NOMO-1 treated with dmso at 0.1 percent for 144 hours (cell line): ENCODE results near the gene NEMP1.
"Not testable (repeated sequence)": the region's sequence is repeated elsewhere in the genome, so short reads cannot be mapped to it uniquely, and the experiment has no call there.

Experiments
- DNase-seq: peaks from one replicate; lab custom pipeline; 2025; ENCODE audit not compliant: unreplicated experiment; lab: John Stamatoyannopoulos, UW

Gene NEMP1

DNA sequence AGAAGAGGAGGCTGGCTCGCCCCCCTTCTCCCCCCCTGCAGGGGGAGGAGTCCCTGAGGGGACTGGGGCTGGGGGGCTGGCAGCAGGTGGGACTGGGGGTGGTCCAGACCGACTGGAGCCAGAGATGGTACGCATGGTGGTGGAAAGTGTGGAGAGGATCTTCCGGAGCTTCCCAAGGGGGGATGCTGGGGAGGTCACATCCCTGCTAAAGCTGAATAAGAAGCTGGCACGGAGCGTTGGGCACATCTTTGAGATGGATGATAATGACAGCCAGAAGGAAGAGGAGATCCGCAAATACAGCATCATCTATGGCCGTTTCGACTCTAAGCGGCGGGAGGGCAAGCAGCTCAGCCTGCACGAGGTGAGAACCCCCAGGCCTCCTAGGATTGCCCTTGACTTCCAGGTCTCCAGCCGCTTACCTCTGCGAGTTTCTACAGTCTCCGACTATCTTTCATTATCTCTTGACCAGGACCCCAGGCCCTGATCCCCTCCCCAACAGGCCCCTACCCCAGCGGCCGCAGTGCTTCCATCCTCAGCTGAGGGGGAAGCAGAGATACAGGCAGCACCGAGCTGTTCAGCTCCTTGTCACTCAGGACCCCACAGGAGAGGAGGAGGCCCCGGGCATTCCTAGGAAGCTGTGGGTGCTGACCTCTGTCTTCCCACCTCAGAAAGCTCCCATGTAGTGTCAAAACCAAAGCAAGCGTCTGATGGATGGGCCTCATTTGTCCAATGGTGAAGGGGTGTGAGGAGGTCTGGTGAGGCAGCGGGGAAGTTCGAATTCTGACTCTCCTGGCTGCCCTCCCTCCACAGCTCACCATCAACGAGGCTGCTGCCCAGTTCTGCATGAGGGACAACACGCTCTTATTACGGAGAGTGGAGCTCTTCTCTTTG lies 13.3 kb upstream of the NEMP1 start:
- no peak for DNase-seq

DNA sequence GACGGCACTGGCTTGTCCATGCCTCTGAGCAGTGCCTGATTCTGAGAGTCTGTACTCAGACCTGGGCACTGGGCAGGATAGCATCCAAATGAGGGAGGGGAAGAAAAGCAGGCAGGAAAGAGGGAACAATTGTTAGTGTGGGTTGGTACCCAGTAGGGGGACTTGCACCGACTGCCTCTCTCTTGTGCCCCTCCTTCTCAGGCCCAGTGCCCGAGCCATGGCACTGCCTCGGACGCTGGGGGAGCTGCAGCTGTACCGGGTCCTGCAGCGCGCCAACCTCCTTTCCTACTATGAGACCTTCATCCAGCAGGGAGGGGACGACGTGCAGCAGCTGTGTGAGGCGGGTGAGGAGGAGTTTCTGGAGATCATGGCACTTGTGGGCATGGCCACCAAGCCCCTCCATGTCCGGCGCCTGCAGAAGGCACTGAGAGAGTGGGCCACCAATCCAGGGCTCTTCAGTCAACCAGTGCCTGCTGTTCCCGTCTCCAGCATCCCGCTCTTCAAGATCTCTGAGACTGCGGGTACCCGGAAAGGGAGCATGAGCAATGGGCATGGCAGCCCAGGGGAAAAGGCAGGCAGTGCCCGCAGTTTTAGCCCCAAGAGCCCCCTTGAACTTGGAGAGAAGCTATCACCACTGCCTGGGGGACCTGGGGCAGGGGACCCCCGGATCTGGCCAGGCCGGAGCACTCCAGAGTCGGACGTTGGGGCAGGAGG lies 12.5 kb upstream of the NEMP1 start:
- DNase-seq: no peak

DNA sequence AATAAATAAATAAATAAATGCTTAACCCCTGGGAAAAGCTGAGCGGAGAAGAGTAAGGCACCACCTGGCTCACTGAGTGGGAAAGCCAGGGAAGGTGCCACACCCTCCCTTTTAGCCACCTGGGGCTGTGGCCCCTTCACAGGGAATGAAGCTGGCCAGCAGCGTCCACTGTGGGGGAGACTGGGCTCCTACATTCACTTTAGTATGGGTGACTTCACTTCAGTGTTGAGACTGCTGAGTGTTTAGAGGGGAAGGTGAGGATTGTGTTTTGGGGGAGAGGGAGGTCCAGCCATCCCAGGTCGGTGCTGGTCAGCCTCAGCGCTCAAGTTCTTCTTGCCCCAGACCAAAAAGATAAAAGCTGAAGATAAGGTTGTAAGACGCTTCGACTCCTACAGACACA lies 11.9 kb upstream of the NEMP1 start:
- DNase-seq: no peak

DNA sequence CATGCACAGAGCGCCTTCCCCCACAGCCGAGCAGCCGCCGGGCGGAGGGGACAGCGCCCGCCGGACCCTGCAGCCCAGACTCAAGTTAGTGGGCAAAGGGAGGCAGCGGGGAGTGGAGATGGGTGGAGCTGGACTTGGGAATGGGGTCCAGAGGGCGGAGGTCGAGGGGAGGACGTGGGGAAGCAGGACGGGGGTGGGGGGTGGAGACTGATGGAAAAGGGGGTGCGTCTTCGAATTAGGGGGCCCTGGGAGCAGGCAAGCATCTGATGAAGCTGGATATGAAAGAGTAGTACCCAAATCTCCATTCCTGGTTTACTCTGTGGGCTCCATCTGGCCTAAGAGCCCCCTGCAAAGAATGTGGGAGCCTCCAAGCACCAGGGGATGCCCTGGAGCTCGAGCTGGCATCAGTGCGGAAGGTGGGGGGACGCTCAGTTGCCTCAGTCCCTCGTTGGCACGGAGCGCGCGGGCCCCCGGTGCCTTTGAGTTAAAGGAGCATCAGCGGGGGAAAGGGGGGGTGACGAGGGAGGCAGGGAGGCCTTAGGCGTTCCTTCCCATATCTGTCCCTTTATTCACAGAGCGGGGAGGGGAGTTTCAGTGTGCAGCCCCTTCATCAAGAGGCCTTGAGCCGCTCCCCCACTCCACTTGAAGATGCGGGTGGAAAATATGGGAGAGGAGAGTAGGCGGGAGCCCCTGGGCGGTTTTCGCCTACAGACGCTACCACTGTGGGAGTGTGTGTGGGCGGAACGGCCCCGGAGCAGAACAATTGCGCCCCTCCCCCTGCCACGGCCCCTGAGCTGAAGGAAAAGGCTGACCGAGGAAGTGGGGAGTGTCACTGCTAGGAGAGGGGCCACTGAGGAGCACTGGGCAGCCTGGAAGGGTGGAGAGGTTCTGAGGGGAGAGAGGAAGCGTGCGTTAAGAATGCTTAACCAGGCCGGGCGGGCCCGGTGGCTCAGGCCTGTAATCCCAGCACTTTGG lies 11.0 kb upstream of the NEMP1 start:
- DNase-seq: peak; percentile 39

DNA sequence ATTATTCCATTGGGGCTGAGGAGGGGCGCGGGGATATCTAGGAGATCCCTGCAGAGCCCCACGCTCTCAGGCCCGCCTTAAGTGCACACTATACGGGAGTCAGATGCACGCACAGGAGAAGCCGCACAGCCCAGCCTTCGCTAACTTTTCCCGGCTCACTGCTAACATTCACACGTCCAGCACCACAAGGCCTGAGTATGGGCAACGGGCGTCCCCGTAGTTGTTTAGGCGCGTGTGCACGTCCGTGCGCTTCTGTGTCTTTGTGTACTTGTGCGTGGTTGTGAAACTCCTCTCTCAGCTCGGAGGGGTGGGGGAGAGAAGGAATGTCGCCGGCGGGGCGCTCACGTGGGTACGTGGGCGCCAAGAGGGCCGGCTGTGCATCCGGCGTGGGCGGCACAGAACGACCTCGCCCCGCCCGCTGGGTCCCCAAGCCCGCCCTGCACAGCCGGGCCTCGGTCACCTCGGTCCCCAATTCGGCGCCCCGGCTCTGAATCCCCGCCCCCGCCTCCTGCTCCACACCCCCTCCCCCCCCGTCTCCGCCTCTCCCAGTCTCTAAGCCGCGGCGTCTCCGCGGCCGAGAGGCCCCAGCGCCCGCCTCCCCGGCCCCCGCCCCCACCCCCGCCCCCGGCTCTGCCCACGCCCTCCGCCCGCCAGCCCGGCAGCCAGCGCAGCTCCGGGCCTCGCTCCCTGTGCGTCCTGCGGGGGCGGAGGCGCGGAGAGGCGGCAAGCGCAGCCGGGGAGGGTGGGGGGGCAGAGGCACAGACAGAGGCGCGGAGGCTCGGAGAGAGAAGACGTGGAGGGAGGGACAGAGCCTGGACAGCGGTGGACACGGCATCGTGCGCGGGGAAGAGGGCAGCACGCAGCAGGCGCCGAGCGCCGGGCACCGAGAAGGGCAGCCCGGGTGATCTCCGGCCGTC lies 10.0 kb upstream of the NEMP1 start, which contains the start of gene NAB2:
Gene NAB2 (plus strand): TSS at position 761 of the 917 bp plus-strand sequence. CDS start 158 bp downstream, outside the sequence.
- peak; percentile 93 for DNase-seq

DNA sequence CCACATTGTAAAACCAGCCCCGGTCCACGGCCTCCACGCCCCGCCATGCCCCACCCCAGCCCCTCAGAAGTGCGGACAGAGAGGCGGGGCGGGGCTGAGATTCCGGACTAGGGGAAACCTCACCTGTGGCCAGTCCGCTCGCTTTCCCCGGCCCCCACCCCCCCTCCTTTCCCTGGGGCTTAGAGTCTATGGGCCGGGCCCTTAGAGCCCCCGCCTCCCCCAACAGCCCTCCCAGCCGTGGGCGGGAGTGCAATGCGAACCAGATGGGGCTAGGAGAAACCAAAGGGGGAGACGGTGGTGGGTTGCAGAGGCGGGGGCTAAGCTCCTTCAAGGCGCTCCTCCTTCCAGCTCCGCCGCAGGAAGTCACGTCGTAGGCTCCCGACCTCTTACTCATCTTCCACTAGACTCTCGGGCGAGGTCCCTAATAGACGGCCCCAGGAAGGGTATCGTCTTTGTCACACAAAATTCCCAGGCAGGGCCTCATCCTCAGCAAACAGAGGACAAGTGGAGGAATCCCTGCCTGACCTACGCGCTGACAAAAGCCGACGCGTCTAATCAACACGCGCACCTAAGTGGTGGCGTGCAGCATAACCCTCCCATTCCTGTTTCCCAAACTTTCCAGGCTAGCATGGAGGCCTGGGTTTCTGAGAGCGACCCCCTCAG lies 9.2 kb upstream of the NEMP1 start:
- peak; percentile 52 for DNase-seq

DNA sequence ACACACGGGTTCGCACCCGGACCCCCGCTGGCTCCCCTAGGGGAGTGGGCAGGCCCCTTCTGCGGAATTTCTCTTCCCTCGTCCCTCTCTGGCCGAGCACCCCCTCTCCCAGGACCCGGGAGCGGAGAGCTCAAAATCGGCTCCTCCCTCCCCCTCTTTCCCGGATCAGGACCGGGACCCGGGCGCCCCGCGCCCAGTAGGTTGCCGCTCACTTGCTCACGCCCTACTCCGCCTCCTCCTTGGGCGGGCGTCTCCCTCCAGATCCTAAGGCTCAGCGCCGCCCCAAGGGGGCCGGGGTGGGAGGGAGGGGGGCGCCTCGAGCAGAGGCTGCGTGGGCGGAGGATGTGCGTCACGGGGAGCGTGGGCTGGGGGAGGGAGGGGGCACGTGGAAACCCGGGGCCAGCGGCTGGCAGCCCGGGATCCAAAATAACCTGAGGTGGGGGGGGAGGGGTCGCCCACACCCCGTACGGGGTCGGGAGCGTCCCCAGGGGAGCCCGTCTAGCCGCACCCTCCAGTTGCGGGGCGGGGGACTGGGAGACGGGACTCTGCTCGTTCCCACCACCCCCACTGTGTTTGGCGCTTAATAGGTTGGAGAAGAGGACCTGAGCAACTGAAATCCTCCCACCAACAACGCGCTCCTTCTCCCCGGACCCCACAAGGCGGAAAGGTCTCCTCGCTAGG lies 8.6 kb upstream of the NEMP1 start:
- peak; percentile 41 for DNase-seq

DNA sequence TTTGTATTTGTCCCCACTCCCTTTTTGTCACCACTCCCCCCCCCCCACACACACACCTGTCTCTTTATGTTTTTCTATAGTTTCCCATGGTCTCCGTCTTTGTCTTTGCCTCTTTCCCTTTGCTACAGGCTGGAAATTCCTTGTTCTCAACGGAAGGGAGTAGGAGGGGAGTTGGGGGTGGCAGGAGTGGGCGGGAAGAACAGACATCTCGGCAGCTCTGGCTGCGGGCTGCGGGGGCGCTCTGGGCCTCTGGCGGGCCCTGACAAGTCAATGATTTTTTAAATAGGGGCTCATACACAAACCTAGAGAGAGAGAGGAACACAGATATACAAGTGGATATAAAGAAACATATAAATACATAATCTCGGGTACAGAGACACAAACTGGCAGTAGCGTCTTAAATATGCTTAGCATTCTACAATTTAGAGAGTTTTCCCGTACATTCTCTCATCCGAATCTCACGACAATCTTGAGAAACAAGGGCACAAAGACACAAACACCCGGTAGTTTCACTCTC lies 8.0 kb upstream of the NEMP1 start:
- no peak for DNase-seq

DNA sequence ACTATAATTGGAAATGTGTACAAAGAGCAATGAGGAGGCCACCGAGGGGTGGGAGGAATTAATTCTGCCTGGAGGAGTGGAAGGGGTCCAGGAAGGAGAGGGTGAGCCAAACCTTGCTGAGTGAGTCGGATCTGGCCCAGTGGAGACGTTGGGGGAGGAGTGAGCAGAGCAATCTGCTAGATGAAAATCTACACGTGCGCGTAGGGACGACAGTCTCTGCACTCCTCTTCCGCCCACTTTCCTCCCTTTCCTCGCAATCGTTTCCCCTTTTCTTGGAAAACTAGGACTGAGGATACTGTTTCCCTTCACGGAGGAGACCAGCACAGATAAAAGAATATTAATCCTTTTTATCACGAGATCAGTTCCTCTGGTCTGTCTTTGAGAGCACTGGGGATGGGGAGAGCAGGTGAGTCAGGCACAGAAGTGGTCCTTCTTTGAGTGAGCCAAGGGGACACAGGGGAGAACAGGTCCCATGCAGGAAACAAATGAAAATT lies 7.5 kb upstream of the NEMP1 start:
- DNase-seq: no peak

DNA sequence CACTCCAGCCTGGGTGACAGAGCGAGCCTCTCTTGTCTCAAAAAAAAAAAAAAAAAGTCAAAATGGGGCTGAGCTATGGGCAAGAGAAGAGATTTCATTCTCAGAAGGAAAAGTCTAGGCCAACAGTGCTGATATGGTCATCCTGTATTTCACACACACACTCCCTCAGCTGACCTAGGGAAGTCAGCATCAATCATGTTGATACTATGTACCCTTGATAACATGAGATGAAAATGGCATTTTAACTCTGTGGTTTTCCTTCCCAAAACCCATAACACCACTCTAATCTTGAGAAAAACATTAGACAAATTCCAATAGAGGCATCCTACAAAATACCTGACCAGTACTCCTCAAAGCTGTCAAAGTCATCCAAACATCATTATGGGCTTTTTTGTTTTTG lies 2.3 kb upstream of the NEMP1 start:
- DNase-seq: no peak

DNA sequence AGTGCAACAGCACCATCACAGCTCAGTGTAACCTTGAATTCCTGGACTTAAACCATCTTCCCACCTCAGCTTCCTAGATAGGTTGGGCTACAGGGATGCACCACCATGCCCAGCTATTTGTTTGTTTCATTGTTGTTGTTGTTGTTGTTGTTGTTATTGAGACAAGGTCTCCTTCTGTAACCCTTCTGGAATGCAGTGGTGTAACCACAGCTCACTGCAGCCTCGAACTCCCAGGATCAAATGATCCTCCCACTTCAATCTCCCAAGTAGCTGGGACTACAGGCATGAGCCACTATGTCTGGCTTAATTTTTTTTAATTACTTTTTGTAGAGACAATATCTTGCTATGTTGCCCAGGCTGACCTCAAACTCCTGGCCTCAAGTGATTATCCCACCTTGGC lies 1.2 kb upstream of the NEMP1 start:
- no peak for DNase-seq

DNA sequence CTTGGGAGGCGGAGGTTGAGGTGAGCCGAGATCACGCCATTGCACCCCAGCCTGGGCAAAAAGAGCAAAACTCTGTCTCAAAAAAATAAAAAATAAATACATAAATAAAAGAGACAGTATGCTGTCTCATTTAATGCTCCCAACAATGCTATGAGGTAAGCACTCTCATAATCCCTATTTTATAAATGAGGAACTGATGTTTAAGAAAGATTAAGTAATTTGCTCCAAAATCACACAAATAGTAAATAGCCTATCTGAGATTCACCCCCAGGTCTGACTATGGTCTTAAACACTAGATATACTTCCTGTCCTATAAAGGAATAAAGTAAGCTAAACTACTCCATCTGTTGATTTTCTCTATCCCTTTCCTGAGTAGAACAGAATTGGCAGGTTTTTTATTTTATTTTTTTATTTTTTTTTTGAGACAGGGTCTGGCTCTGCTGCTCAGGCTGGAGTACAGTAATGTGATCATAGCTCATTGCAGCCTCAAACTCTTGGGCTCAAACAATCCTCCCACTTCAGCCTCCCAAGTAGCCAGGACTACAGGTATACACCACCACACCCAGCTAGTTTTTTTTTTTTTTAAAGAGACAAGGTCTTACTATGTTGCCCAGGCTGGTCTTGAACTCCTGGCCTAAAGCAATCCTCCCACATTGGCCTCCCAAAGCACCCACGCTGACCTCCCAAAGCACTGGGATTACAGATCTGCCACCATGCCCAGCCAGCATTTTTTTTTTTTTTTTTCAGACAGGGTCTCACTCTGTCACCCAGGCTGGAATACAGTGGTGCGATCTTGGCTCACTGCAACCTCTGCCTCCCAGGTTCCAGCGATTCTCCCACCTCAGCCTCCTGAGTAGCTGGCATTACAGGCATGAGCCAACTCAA lies 4.8 kb downstream of the NEMP1 start:
- DNase-seq: not testable (repeated sequence)

DNA sequence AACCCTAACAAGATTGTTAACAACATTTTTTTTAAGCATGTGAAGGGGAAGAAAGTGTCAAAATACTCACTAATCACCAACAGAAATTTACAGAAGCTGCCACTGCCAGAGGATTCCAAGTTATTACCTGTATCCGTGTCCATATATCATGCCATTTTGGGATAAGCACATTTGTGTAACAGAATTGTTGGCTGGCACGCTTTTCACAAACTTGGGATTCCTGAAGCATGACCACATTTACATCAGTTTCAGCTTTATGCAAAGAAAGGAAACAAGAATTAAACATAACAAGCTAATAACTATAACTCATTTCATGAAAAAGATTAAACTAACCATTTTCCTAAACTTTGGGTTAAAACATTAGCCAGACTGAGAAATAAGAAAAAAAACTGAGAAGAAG lies 5.9 kb downstream of the NEMP1 start:
- no peak for DNase-seq

DNA sequence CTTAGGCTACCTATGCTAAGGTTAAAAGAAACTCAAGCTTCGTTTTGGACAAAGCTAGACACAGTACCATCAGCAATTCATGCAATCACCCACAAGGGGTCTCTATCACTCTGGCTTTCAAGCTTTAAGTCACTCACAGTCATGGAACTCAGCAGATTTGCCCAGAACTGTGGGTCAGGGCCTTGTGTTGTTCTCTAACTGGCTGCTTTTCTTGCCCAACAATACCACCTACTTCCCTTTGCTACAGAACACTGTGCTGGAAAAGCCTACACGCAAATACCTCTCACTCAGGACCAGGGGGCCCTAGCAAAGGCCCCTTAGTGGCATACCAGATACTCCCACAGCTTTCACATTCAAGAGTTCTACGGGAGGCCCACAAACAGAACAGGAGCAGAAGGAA lies 9.1 kb downstream of the NEMP1 start:
- DNase-seq: peak; percentile 92

DNA sequence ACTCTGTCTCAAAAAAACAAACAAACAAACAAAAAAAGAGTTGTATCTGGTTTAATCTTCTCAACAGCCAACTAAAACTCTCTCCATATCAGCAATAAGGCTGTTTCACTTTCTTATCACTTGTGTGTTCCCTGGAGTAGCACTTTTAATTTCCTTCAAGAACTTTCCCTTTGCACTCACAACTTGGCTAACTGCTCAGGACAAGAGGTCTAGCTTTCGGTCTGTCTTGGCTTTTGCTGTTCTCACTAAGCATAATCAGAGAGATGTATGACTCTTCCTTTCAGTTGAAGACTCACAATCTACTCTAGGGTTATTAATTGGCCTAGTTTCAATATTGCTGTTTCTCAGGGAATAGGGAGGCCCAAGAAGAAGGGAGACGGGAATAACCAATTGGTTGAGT lies 12.3 kb downstream of the NEMP1 start:
- no peak for DNase-seq

DNA sequence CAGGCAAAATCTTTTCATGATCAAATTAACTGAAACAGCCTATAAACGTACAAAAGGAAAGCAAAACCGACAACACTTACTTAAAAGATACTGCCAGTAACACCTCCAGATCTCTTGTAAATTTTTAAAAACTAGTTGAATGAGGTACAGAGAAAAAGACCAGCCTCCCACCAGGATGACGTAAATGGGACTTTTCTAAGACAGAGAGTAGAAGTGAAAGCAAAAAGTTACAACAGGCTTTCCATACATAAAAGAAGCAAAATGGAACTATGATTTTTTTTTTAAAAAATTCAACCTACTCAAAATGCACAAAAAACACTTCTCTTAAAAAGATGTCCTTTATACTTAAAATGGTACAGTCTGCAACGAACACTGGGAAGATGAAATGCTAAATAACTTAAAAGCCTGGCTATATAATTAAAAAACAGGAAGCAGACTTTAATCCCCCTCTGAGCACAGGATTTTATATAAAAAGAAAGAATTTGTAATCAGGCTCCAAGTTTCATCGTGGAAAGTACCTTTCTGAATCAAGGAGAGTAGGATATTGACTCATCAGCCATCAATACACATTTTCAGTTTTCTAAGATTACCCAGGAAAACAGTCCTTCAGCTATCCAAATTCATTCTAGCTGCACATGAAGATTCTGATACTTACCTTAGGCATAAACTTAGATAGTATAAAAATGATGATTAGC lies 14.5 kb downstream of the NEMP1 start:
- no peak for DNase-seq

DNA sequence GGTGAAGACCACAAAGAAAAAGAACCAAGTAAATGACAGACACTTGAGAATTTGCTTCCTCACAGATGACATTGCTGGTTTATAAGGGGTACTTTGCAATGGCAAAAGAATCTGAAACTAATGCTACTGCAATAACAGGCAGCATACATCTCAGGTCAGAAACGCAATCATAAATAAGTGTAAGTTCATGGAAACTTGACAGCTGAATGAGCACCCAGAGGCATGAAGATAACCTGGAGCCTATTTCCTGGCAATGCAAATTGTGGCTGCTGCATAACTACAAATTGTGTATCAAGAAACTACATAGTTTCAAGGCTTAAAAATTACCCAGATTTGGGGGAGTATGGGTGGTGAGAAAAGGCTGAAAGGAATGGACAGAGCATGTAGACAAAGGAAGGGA lies 20.1 kb downstream of the NEMP1 start:
- no peak for DNase-seq
